PC-9 (cell line): Measurements from ENCODE around the gene RNF4. TPM values are rescaled to one million over a fixed set of nuclear protein-coding genes. Genes with fewer than 3 reads are reported as not detected.

ENCODE experiments used
- BruUV-seq: library from RNA; stranded (reverse); fragments of 400-500 nt; replicated peaks from 2 replicates; lab custom pipeline; 2021; lab: Mats Ljungman, UMichigan
- CTCF ChIA-PET: fragments of 300-600 bp; sonication (Branson Sonifier 250); formaldehyde crosslinking; loops from one replicate; lab custom pipeline; 2022; ENCODE audit warnings: antibody characterized with exemption; lab: Charles Lee
- POLR2A ChIA-PET: fragments of 300-600 bp; sonication (Branson Sonifier 250); formaldehyde crosslinking; loops from one replicate; lab custom pipeline; 2022; ENCODE audit warnings: antibody characterized with exemption; ENCODE audit not compliant: unreplicated experiment; lab: Charles Lee
- DNase-seq, 2 experiments: peaks; one replicate each; pipeline versions ENCODE4 v3.0.0 to v3.0.0-alpha.2; 2015 to 2022; ENCODE audit warnings: mixed read lengths in 1 of 2
- H2AFZ ChIP-seq: fragments of 200-600 bp; sonication (generic); 2 replicates; pipeline ENCODE4 v1.8.1; 2017; ENCODE audit warnings: antibody characterized with exemption
- H3F3A ChIP-seq: fragments of 200-600 bp; sonication (generic); 2 replicates; pipeline ENCODE4 v1.8.1; 2017; ENCODE audit warnings: antibody characterized with exemption, mild to moderate bottlenecking, low read depth; ENCODE audit not compliant: insufficient read depth
- H3K27ac ChIP-seq: fragments of 200-600 bp; sonication (generic); 2 replicates; pipeline ENCODE4 v1.6.1; 2016; ENCODE audit warnings: mixed run types
- H3K27me3 ChIP-seq: fragments of 200-600 bp; sonication (generic); 2 replicates; pipeline ENCODE4 v1.6.1; 2016; ENCODE audit warnings: low read depth, mixed run types; ENCODE audit not compliant: insufficient read depth
- H3K36me3 ChIP-seq: fragments of 200-600 bp; sonication (generic); 2 replicates; pipeline ENCODE4 v1.6.1; 2016; ENCODE audit warnings: low read depth, mixed run types
- H3K4me1 ChIP-seq: fragments of 200-600 bp; sonication (generic); replicated peaks from 2 replicates; pipeline ENCODE4 v1.6.1; 2016; ENCODE audit warnings: mixed run types; ENCODE audit not compliant: insufficient read depth
- H3K4me2 ChIP-seq: fragments of 200-600 bp; sonication (generic); 2 replicates; pipeline ENCODE4 v1.6.1; 2017; ENCODE audit warnings: mixed run types
- H3K4me3 ChIP-seq: fragments of 200-600 bp; sonication (generic); 2 replicates; pipeline ENCODE4 v1.6.1; 2016; ENCODE audit warnings: mixed run types
- H3K79me2 ChIP-seq: fragments of 200-600 bp; sonication (generic); 2 replicates; pipeline ENCODE4 v1.6.1; 2017; ENCODE audit warnings: low read depth, mixed run types
- H3K9me2 ChIP-seq: fragments of 200-600 bp; sonication (generic); 2 replicates; pipeline ENCODE4 v1.8.1; 2017; ENCODE audit warnings: mild to moderate bottlenecking; ENCODE audit not compliant: insufficient read depth
- H3K9me3 ChIP-seq: fragments of 200-600 bp; sonication (generic); 2 replicates; pipeline ENCODE4 v1.8.1; 2016; ENCODE audit warnings: low read depth; ENCODE audit not compliant: insufficient read depth
- H4K20me1 ChIP-seq: fragments of 200-600 bp; sonication (generic); 2 replicates; pipeline ENCODE4 v1.8.1; 2017; ENCODE audit not compliant: insufficient read depth
- CTCF ChIP-seq: fragments of 200-600 bp; sonication (generic); conservative IDR thresholded peaks from 2 replicates; pipeline ENCODE4 v1.6.1; 2017; ENCODE audit warnings: mixed run types, antibody characterized with exemption, mild to moderate bottlenecking, moderate library complexity
- EZH2 ChIP-seq: fragments of 200-600 bp; sonication (generic); IDR thresholded peaks from 2 replicates; pipeline ENCODE4 v1.8.0; 2017; ENCODE audit warnings: antibody characterized with exemption, low read depth
- intact Hi-C: fragments of 100-400 bp; cut with micrococcal nuclease; formaldehyde crosslinking; loops from one replicate; pipeline ENCODE4 v1.10.0; 2022; ENCODE audit not compliant: unreplicated experiment
- total RNA-seq: library from RNA; stranded (reverse); gene quantifications from 2 replicates; pipeline ENCODE4 v1.2.3, GENCODE V29; 2021

Gene RNF4
- total RNA-seq, 1 experiment from 2014 or later = 63.5 TPM

GRCh38 chr4:2510351-2511259 is 41.7 kb downstream of the RNF4 start:
- Histone ChIP-seq H3K4me3 (no peak overlapping the region), H3K9me2 (no peaks in the 10 kb centered on the region), H3K9me3 (no peaks in the 10 kb centered on the region), H2AFZ (no peak overlapping the region), H3K79me2 (no peaks in the 10 kb centered on the region), H3K4me2 (no peak overlapping the region), H3F3A (no peaks in the 10 kb centered on the region), H4K20me1 (no peaks in the 10 kb centered on the region), H3K27me3 (no peaks in the 10 kb centered on the region), H3K4me1 (no peaks in the 10 kb centered on the region), H3K36me3 (no peaks in the 10 kb centered on the region), H3K27ac (no peak overlapping the region)
- TF ChIP-seq EZH2 = no peak
- no peak for TF ChIP-seq CTCF
- no TSS peak for BruUV-seq
- CTCF ChIA-PET = no interaction called here
- intact Hi-C loops = no loop called here
- DNase-seq = no peak
- POLR2A ChIA-PET = no interaction called here

- CTCF ChIA-PET = no interaction called here
- no peak overlapping the region for H2AFZ ChIP-seq
Measured at GRCh38 chr4:2511645-2512131, 42.8 kb downstream of the RNF4 start.

More at GRCh38 chr4:2511645-2512131, 42.8 kb downstream of the RNF4 start:
- POLR2A ChIA-PET = no interaction called here
- intact Hi-C loops = no loop called here
- TF ChIP-seq EZH2 (no peak), CTCF (no peak)
- Histone ChIP-seq H3K9me3 (no peaks in the 10 kb centered on the region), H3K4me2 (no peak overlapping the region), H3K27me3 (no peaks in the 10 kb centered on the region), H3K36me3 (no peaks in the 10 kb centered on the region), H3F3A (0 out of 2 replicates have a peak, but pooled peaks cover 3% of the 10 kb centered on the region), H3K4me1 (no peaks in the 10 kb centered on the region), H3K4me3 (no peak overlapping the region), H4K20me1 (no peaks in the 10 kb centered on the region), H3K9me2 (no peaks in the 10 kb centered on the region), H3K79me2 (no peaks in the 10 kb centered on the region), H3K27ac (no peak overlapping the region)
- DNase-seq = no peak
- no TSS peak for BruUV-seq
